Measurements from ENCODE around the gene FAM78B.

FAM78B gene, protein sequence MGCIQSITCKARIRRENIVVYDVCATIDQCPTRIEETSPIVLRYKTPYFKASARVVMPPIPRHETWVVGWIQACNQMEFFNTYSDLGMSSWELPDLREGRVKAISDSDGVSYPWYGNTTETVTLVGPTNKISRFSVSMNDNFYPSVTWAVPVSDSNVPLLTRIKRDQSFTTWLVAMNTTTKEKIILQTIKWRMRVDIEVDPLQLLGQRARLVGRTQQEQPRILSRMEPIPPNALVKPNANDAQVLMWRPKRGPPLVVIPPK

DNA sequence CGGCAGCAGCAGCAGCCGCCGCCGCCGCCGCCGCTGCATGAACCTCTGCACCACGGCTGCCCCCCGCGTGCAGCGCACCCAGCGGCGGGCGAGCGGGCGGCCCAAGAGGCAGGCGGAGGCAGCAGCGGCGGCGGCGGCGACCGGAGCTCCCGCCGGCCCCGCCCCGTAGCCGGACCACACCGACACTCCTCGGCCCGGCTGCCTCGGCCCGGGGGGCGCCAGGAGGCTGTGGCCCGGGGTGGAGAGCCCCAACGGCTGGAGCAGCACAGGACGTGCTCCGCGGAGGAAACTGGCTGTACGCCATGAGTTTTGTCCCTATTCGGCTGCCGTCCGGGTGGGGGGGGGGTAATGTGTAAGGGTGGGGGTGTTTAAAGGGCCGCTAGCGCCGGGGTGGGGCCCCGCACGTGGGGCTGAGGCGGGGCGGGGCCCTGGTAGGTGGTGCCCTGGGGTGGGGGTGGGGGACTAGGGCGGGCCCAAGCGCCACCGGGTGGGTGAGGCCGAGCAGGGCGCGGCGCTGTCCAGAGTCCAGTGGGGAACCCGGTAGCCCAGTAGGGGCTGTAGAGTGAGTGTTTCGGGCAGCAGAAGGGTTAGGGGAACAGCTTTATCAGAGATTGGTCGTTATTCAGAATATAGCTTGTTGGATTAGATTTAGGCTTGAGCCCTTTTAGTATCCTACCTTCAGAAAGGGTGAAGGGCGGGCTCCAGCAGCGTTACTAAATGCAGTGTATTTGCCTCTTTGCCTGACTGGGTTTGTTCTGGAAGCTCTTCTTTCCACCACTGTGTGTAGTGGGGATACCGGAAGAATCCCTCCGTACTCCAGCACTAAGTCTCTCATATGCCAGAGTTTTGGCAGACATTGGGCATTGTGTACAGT, at the start of gene FAM78B:
FAM78B (minus strand) TSS at position 304 of the 874 bp plus-strand sequence. CDS start 753 bp downstream, outside the sequence.
- peak within 1 kb of the TSS; percentile 48 for H3K4me3 ChIP-seq (ENCODE audit: low read depth, low read length)
- DNase-seq (ENCODE audit: low read depth): no peak

DNA sequence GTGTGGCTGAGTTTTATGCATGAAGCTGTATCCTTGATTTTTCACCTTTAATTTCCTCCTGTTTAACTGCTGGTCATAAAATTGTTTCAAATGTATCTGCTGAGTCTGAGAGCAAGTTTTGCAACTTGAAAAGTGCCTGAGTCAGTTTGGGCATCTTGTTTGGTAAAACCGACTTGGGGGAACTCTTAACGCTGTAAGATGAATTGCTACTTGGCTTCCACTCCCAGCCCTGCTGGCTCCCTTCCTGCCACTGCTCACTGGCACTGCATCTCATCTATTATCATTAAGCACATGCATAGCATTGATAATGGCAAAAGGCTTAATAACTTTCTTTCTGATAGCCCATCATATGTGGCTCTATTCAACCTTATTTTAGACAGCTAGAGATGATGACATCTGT, 35.7 kb upstream of the FAM78B start:
- no peak overlapping the region for H3K4me3 ChIP-seq (ENCODE audit: low read depth, low read length)
- DNase-seq (ENCODE audit: low read depth): no peak

- DNase-seq (ENCODE audit: low read depth): no peak
These were observed 33.9 kb upstream of the FAM78B start for GRCh38 chr1:166200743-166201142.

DNA sequence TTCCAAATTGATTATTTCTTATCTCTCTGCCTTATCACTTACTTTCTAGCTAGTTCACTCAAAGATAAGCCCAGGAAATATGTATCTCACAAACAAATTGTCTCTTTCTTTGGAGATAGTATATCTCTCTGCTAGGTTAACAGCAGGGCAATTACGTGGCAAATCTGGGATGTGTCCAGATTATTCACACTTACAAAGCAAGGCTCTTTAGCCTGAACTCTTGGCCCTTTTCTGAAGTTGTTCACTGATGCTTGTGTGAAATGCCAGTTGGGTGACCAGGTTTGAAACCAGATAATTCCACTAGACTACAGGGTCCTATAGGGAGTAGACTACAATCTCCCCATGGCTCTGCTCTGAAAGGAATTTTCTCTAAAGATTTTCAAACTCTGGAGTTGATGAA, 30.8 kb upstream of the FAM78B start:
- H3K4me3 ChIP-seq (ENCODE audit: low read depth, low read length): no peak overlapping the region

More at GRCh38 chr1:166200743-166201142, 33.9 kb upstream of the FAM78B start:
- H3K4me3 ChIP-seq (ENCODE audit: low read depth, low read length): no peak overlapping the region

DNA sequence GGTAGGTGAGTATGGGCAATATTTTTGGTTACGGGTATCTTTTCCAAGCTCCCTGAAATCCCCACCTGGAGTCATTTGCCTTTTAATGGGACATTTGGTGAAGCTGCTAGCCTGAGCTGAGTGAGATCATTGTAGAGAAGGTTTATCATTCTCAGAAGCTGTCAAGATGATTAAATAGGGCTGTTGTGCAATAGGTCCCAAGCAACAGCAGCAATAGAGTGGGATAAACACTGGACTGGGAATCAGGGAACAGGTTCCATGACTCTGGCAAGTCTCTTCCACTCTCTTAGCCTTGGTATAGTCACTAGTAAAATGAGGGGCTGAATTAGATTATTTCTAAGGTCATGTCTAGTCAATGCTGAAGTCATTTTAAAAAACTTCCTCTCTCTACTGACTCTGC, 30.3 kb upstream of the FAM78B start:
- DNase-seq (ENCODE audit: low read depth): no peak
- no peak overlapping the region for H3K4me3 ChIP-seq (ENCODE audit: low read depth, low read length)

More for the DNA sequence above, 30.8 kb upstream of the FAM78B start:
- no peak for DNase-seq (ENCODE audit: low read depth)

DNA sequence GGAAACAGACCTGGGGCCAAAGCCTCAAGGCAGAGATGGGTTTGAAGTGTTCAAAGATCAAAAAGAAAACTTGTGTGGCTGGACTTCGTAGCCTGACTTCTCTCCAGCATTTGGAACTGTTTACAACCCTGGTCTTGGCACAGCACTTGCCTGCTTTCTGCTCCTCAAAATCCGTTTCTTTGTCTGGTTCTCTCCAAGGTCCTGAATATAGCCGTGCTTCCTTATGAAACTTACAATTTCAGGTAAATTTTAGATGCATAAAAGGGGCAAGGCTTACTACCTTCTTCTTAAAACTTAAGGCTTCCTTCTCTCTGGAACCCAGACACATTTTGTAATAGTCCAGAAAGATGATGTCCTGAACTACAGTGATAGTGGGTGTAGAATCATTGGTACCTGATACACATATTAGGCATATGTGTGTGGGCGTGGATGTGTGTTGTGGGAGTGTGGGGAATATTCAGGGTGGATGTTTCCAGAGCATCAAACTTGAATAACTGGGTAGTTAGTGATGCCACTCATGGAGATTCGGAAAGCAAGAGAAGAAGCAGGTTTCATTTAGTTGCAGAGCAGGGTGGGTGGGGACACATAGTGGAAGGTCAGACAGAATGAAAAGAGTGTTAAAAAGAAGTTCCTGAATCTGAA, 26.4 kb upstream of the FAM78B start:
- no peak overlapping the region for H3K4me3 ChIP-seq (ENCODE audit: low read depth, low read length)
- DNase-seq (ENCODE audit: low read depth): no peak

- H3K4me3 ChIP-seq (ENCODE audit: low read depth, low read length): no peak overlapping the region
- no peak for DNase-seq (ENCODE audit: low read depth)
These were observed 23.6 kb upstream of the FAM78B start for GRCh38 chr1:166190400-166190799.

DNA sequence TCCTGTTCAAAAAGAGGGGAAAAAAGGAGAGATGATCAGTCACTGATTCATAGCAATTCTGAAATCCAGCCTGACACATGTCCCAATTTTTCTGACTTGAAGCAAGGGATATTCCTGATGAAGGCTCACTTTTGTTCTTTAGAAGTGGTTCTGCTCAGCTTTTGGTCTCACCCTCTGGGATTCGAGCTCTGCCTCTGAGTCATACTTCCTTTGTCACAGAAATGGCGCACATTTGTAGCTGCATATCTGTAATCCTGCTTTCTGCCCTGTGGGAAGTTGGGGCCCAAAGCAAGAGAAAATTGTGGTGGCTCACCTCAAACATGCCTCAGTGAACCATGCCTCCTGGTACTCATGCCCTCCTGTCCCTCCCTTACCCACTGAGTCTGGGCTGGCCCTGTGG, 22.3 kb upstream of the FAM78B start:
- no peak overlapping the region for H3K4me3 ChIP-seq (ENCODE audit: low read depth, low read length)
- DNase-seq (ENCODE audit: low read depth): no peak

DNA sequence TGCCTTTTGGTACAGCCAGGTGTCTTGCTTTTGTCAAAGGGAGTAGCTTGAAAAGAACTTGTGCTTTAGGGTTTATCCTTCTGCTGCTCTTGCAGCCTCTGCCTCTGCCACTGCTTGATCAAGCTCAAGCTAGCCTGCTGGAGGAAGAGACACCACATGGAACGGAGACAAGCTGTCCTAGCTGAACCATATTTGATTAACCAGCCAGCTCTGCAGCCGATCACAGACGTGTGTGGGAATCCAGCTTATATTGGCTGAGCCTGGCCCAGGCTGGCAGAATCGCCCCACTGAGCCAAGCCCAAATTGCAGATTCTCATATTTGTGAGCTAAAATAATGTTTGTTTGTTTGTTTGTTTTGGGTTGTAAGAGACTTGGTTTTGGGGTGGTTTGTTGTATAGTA, 18.7 kb upstream of the FAM78B start:
- no peak overlapping the region for H3K4me3 ChIP-seq (ENCODE audit: low read depth, low read length)
- DNase-seq (ENCODE audit: low read depth): no peak

- H3K4me3 ChIP-seq (ENCODE audit: low read depth, low read length): no peak overlapping the region
- no peak for DNase-seq (ENCODE audit: low read depth)
These were observed 18.1 kb upstream of the FAM78B start for GRCh38 chr1:166184897-166185296.

DNA sequence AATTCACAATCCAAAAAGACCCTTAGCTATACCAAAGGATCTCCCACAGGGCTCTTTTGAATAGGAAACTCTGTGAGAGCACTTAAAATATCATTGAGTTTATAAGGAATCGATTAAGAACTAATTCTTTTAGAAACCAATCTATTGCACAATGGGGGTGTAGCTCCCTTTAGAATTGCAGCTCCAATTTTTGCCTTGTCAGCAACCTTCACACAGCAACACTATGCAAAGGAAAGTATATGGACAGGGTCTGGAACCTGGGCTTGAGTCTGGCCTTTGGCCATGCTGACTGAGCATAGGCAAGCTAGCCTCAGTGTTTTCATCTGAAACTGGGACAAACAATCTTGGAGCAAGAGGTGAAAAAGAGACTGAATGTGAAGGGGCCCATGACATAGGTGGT, 17.2 kb upstream of the FAM78B start:
- no peak overlapping the region for H3K4me3 ChIP-seq (ENCODE audit: low read depth, low read length)
- no peak for DNase-seq (ENCODE audit: low read depth)

DNA sequence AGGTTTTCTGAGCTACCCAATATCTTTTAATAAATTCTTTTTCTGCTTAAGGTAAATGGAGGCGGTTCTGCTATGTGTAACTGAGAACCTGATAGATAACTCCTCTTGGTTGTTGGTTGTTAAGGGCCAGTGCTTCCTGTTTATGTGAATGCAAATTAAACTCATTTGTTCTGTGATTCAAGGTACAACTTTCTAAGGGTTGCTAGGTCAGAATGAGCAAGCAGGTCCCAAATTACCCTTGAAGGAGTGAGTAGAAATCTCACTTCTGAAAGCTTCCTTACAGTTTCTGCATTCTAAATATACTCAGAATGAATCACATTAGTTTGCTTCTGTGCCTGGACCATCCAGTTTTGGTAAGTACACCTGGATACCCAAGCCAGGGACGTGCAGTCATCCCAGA, 15.5 kb upstream of the FAM78B start:
- no peak for DNase-seq (ENCODE audit: low read depth)
- H3K4me3 ChIP-seq (ENCODE audit: low read depth, low read length): no peak overlapping the region

- DNase-seq (ENCODE audit: low read depth): no peak
- H3K4me3 ChIP-seq (ENCODE audit: low read depth, low read length): no peak overlapping the region
These were observed 9.6 kb upstream of the FAM78B start for GRCh38 chr1:166176416-166176815.

DNA sequence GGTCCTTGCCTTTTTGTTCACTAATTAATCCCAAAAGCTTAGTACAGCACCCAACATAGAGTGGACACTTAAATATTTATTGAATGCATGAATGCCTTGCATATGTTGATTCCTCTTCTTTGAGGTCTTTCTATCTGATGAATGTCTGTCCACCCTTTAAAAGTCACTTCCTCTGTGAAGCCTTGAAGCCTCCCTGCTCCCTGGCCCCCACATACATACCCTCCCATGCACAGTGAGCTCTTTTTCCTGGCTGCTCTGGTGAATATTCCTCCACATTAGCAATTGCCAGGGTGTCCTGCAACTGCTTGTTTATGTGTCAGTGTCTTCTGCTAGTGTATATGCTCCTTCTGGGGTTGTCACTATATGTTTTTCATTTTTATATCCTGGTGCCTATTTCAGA, 8.2 kb upstream of the FAM78B start:
- no peak overlapping the region for H3K4me3 ChIP-seq (ENCODE audit: low read depth, low read length)
- no peak for DNase-seq (ENCODE audit: low read depth)

DNA sequence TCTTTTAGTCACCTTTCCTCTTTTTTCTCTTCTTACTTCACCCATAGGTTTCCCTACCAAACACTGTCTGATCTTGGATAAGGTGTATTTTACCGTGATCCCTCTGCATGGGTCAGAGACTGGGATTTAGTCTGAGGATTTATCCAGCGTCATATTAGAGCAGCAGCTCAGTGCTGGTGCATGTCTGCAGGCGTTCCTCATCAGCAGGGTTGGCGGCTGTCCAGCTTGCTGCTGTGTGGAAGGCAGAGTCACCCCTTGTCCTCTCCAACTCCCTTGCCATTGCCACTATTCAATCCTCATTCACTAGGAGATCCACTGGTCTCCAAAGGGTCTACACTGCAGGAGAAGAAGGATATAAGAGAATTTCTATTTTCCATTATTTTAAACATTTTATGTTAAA, 7.3 kb upstream of the FAM78B start:
- no peak overlapping the region for H3K4me3 ChIP-seq (ENCODE audit: low read depth, low read length)
- no peak for DNase-seq (ENCODE audit: low read depth)

GRCh38 chr1:166172106-166172505, 5.3 kb upstream of the FAM78B start:
- no peak for DNase-seq (ENCODE audit: low read depth)
- H3K4me3 ChIP-seq (ENCODE audit: low read depth, low read length): no peak overlapping the region

GRCh38 chr1:166170726-166171125, 3.9 kb upstream of the FAM78B start:
- no peak for DNase-seq (ENCODE audit: low read depth)
- no peak overlapping the region for H3K4me3 ChIP-seq (ENCODE audit: low read depth, low read length)

- DNase-seq (ENCODE audit: low read depth): no peak
- H3K4me3 ChIP-seq (ENCODE audit: low read depth, low read length): no peak overlapping the region
These were observed 3.3 kb upstream of the FAM78B start for GRCh38 chr1:166170075-166170474.

- DNase-seq (ENCODE audit: low read depth): no peak
- H3K4me3 ChIP-seq (ENCODE audit: low read depth, low read length): no peak overlapping the region
These were observed 2.4 kb upstream of the FAM78B start for GRCh38 chr1:166169182-166169581.

DNA sequence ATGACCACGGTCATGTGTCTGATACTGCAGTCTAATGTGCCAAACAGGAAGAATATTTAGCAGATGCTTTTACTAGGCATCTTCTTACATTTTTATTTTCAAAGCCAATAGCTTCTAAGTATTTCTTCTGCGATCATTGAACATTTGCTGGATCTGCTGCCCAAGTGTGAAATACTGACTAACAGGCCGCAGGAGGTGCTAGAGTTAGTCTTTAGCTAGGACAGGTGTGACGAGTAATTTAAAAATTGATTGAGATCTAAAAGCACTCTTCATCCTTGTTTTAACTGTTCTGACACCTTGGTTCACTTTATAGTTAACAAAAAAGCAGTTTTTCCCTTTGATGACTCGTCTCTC, 748 bp upstream of the FAM78B start:
- H3K4me3 ChIP-seq (ENCODE audit: low read depth, low read length): peak overlapping the region; percentile 48
- DNase-seq (ENCODE audit: low read depth): no peak

DNA sequence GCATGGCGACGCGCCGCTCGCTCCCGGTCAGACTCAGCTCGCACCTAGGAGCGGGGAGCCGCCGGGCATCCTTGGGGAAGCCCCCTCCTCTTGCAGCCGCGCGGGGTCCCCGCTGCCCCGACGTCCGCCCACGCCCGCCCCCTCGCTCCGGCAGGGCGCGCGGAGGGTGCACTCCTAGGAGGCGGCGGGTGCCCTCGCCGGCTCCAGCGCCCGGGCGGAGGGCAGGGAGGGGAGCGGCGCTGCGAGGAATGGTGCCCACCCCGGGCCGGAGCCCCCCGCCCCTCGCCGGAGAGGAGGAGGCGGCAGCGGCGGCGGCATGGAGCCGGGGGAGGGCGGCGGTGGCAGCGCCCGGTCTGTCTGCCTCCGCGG, 488 bp downstream of the FAM78B start:
- H3K4me3 ChIP-seq (ENCODE audit: low read depth, low read length): peak overlapping the region; percentile 48
- no peak for DNase-seq (ENCODE audit: low read depth)
